Ramos (cell line): ENCODE data around the gene COL16A1.

ENCODE experiments used
- in situ Hi-C: fragments of 300-500 bp; cut with MboI; formaldehyde crosslinking; loops from one replicate; pipeline ENCODE4 v1.14.3; 2022; ENCODE audit warnings: low sequenced_read_pairs; ENCODE audit not compliant: unreplicated experiment

COL16A1 gene

DNA sequence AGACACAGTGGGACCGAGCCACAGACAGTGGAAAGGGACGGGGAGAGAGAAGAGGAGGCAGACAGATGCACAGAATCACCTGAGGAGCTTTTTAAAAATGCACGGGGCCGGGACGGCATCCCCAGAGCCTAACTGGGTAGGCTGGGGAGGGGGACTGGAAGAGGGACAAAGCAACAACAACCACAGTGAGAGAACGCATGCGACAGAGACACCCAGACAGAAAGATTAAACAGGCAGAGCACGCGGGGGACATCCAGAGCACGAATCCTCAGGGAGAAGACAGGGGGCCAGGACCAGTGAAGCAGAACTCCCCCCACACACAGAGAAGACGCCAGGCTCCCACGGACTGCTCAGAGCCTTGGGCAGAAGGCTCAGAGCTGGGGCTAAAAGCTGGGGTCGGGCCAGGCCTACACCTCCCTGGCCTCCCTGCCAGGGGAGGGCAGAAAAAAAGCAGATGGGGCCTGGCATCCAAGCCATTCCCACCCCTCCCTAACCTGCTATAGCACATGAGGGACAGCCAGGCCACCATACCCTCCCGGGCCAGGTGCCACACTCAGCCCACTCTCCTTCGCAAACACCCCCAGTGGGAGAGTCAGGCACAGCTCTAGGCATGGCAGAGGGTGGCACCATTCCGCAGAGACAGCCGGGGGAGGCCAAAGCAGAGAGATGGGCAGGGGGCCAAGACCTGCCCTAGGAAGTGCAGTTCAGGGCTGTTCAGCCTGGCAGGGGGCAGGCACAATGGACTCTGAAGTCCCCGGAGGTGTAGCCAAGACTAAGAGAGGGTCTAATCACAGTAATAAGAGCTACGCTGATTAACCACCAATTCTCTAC lies 29.8 kb upstream of the COL16A1 start:
- in situ Hi-C loops, result no loop called here

GRCh38 chr1:31732751-31733289 lies 29.0 kb upstream of the COL16A1 start:
- in situ Hi-C loops, result no loop called here

DNA sequence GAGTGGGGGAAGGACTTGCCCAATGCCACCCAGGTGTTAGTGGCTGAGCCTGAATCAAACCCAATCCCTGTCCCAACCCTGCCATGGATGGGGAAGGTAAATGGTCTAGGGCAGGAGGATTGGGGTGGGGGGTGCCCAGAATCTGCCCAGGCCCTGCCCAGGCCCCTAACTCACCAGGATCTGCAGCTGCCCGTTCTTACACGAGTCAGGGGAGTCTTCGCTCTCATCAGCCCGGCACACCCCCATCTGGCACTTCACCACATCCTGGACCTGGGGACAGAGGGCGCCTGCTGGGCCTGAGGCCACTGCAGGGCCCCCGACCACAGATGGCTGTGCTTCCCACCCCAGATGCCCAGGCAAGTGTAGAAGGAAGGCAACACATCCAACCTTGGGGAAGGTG lies 28.5 kb upstream of the COL16A1 start:
- in situ Hi-C loops, result no loop called here

DNA sequence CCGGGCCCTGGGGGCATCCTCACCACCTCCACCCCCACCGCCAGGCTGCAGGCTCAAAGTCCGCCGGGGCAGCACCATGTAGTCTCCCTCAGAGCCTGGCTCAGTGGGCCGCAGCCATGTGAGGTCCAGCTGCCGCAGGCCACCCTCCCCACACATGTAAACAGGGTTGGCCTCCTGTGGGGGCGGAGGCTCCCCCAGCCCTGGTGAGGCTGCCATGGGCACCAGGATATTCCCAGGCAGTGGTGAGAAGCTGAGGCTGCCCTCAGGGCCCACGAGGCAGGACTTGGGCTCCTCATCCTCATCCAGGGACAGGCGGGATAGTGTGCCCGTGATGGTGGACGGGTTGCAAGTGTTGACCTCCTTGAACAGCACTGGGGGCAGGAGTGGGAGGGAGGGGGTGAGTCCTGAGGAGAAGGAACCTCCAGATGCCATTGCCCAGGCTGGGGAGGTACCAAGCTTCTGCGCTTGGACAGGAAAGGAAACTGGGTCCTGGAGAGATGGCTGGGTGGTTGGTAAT lies 27.3 kb upstream of the COL16A1 start:
- in situ Hi-C loops, result no loop called here

- in situ Hi-C loops, result no loop called here
Measured at GRCh38 chr1:31730336-31731048, 26.7 kb upstream of the COL16A1 start.

DNA sequence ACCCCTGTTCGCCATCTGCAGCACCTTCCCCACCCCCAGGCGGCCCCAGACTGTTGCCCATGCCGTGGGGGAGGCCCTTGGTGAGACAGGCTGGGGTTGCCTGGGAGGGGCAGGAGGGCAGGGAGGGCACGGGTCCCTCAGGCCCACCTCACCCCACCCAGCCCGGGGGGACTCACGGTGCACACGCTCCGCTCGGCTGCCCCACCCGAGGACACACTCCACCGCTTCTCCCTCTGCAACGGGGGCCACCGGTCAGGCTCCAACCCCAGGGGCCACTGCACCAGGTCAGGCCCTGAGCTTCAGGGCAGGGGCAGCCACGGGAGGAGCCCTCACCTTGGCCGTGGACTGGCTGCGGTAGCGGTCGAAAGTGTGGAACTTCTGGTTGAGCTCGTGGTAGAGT lies 24.0 kb upstream of the COL16A1 start:
- in situ Hi-C loops, result no loop called here

GRCh38 chr1:31727195-31727594 lies 23.4 kb upstream of the COL16A1 start:
- in situ Hi-C loops, result no loop called here

- in situ Hi-C loops, result no loop called here
Measured at GRCh38 chr1:31726715-31727114, 22.9 kb upstream of the COL16A1 start.

- in situ Hi-C loops, result no loop called here
Measured at GRCh38 chr1:31725777-31726535, 22.1 kb upstream of the COL16A1 start.

DNA sequence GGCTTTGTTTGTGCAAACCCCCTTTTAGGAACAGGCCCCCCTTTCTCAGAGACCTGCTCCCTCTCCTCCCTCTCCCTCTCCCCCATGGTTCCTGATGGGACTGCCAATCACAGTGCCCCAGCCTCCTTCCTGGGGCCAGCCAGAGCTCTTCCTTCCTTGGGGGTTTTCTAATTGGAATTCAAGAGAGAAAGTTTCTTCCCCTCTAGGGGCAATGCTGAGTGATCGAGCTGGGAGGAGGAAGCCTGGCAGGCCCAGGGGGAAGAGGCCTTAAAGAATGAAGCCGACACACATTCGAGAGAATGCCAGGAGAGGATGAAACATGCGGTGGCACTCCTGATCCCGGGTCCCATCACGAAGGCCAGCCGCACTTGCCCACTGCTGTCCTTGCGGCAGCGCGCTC lies 21.3 kb upstream of the COL16A1 start:
- in situ Hi-C loops, result no loop called here

- in situ Hi-C loops, result no loop called here
Measured at GRCh38 chr1:31723828-31724359, 20.1 kb upstream of the COL16A1 start.

DNA sequence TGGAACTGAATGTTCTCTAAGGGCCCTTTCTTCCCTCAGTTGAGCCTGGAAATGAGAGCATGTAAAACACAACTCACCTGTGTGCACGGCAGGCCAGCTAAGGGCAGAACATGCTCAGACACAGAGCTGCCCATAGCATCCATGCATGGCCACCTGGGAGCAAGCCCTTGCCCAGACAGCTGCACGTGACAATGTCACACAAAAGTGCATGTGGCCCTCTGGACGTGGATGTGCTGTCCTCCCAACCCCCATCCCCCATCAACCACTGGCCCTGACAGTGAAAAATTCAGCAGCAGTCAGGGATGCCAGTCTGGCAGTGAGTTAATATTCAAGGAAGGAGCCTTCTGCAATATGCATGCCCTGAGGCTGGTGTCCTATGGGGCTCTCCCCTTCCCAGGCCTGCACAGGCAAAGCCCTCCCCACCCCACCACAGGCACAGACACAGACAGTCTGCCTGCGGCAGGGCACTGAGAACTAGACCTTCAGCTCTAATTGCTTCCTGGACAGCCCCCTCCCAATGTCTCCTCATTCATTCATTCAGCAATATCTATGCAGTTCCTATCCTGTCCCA lies 14.6 kb upstream of the COL16A1 start:
- in situ Hi-C loops, result no loop called here

DNA sequence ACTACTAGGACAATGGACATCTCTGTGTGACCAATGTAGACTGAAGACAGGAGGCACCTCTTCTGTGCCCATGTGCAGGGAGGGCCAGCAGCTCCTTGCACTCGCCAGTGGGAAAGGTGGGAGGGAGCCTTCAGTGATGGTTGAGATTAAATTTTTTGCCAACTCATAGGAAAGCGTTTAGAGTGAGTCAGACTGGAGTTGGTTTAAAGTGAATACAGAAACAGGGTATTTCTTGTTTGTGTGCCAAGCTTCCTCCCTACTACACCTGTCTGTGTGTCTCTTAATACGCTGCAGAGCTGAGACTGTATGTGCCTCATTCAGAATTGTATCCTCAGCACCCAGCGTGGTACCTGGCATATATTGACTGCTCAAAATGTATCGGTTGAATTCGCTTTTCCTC lies 13.5 kb upstream of the COL16A1 start:
- in situ Hi-C loops, result no loop called here

DNA sequence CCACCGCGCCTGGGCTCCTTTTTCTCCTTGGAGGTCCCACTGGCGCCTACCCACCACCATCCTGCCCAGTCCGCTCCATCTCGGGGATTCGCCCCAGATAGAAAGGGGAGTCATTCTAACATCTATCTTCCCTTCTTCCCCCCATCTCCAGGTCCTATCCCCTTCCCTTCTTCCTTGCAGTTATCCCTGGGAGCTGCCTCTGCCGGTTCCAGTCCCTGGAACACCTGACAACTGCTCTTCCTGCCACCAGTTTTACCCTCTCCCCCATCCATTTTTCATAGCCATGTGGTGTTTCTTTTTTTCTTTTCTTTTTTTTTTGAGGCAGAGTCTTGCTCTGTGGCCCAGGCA lies 12.0 kb upstream of the COL16A1 start:
- in situ Hi-C loops, result no loop called here

- in situ Hi-C loops, result no loop called here
Measured at GRCh38 chr1:31715087-31715872, 11.5 kb upstream of the COL16A1 start.

GRCh38 chr1:31714442-31715086 lies 10.7 kb upstream of the COL16A1 start:
- in situ Hi-C loops, result no loop called here

GRCh38 chr1:31712630-31713029 lies 8.8 kb upstream of the COL16A1 start:
- in situ Hi-C loops, result no loop called here

DNA sequence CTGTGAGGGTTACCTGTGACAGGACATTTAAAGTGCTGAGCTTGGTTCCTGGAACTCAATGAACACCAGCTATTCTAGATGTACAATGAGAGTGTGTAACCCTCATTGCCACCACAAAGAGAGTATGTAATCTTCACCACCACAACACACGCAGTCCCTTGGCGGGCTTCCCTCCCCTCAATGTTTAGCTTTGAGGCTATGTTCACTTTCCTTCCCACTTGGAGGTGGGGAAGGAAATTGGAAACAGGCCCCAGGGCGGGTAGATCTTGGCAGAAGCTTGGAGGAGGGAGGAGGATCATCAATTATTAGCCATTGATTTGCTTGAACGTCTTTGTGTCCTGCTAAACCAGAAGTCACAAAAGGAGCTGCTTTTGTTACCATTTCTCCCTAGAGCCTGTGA lies 8.3 kb upstream of the COL16A1 start:
- in situ Hi-C loops, result no loop called here

DNA sequence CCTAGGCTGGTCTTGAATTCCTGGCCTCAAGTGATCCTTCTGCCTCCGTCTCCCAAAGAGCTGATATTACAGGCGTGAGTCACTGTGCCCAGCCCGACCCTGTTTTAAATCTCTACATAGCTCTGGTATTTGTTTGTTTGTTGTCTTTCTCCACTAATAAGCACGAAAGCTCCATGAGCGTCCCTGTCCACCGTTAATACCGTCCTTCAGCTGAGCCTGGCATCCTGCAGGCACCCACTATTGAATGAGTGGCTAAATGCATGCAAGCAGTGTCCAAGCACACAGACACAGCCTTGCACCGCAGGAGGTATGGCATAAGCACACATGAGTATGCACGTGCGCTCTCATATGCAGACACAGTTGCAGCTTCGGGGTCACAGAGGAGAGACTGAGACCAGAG lies 4.5 kb upstream of the COL16A1 start:
- in situ Hi-C loops, result no loop called here
